ENCODE results near the gene SUSD4.
"Not testable (repeated sequence)": the region's sequence is repeated elsewhere in the genome, so short reads cannot be mapped to it uniquely, and the experiment has no call there.

DNA sequence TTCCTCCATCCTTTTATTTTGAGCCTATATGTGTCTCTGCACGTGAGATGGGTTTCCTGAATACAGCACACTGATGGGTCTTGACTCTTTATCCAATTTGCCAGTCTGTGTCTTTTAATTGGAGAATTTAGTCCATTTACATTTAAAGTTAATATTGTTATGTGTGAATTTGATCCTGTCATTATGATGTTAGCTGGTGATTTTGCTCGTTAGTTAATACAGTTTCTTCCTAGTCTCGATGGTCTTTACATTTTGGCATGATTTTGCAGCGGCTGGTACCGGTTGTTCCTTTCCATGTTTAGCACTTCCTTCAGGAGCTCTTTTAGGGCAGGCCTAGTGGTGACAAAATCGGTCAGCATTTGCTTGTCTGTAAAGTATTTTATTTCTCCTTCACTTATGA is 35.4 kb upstream of the SUSD4 start:
- TF ChIP-seq, protein P1, sequence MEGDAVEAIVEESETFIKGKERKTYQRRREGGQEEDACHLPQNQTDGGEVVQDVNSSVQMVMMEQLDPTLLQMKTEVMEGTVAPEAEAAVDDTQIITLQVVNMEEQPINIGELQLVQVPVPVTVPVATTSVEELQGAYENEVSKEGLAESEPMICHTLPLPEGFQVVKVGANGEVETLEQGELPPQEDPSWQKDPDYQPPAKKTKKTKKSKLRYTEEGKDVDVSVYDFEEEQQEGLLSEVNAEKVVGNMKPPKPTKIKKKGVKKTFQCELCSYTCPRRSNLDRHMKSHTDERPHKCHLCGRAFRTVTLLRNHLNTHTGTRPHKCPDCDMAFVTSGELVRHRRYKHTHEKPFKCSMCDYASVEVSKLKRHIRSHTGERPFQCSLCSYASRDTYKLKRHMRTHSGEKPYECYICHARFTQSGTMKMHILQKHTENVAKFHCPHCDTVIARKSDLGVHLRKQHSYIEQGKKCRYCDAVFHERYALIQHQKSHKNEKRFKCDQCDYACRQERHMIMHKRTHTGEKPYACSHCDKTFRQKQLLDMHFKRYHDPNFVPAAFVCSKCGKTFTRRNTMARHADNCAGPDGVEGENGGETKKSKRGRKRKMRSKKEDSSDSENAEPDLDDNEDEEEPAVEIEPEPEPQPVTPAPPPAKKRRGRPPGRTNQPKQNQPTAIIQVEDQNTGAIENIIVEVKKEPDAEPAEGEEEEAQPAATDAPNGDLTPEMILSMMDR (IDR thresholded peaks at IDR 0.05): not testable (repeated sequence)
- TF ChIP-seq EZH2 (IDR thresholded peaks at IDR 0.05): not testable (repeated sequence)
